ENCODE data around the gene CLMP.

Gene CLMP

DNA sequence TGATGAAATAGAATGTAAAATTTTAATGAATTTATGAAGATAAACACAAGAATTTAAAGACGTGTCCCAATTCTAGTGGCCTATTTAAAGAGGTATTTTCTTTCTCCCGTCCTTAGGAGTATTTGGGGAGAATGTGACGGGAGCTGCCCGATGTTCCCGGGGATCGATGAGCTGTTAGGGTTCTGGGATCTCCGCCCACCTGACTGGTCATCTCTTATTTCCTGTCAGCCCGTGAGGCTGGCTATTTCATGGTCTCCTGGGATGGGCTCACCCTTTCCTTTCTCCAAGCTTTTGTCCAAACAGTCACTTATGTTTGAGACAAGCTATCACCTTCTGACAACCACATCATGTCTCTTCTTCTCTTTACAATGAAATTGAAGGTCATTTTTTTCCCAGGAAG is 16.9 kb upstream of the CLMP start:
- ChIA-PET POLR2A (interaction anchor here (1.4 kb wide), 1 partner anchor 150 kb away, joined by 3 read pairs; the partner anchor contains the start of gene HSPA8), CTCF (interaction anchor here (0.6 to 0.9 kb wide), 3 partner anchors 27 to 69 kb away, joined by 3 read pairs; no protein-coding TSS in a partner anchor)
- H3K4me1 ChIP-seq (ENCODE audit: control insufficient read depth, insufficient read depth, low read length): peaks cover 4% of the 10 kb centered on the region
- H3K9me3 ChIP-seq (ENCODE audit: control insufficient read depth, insufficient read depth, low read depth, low read length): no peaks in the 10 kb centered on the region
- no peak overlapping the region for H3K4me3 ChIP-seq (ENCODE audit: low read depth, low read length)
- H3K27ac ChIP-seq (ENCODE audit: extremely low read depth, low read depth, low read length): no peak overlapping the region
- TF ChIP-seq, protein P1, sequence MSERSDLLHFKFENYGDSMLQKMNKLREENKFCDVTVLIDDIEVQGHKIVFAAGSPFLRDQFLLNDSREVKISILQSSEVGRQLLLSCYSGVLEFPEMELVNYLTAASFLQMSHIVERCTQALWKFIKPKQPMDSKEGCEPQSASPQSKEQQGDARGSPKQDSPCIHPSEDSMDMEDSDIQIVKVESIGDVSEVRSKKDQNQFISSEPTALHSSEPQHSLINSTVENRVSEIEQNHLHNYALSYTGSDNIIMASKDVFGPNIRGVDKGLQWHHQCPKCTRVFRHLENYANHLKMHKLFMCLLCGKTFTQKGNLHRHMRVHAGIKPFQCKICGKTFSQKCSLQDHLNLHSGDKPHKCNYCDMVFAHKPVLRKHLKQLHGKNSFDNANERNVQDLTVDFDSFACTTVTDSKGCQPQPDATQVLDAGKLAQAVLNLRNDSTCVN (tag by site-specific recombination; optimal IDR thresholded peaks at IDR 0.05): no peak
- no peak for TF ChIP-seq SALL2 (tag by site-specific recombination; IDR thresholded peaks at IDR 0.05; ENCODE audit: borderline replicate concordance)
- no peak for TF ChIP-seq ZFHX2 (tag by site-specific recombination; conservative IDR thresholded peaks at IDR 0.05)
- no peak for TF ChIP-seq ZNF132 (tag by site-specific recombination; IDR thresholded peaks at IDR 0.05; ENCODE audit: borderline replicate concordance)
- TF ChIP-seq, protein P2, sequence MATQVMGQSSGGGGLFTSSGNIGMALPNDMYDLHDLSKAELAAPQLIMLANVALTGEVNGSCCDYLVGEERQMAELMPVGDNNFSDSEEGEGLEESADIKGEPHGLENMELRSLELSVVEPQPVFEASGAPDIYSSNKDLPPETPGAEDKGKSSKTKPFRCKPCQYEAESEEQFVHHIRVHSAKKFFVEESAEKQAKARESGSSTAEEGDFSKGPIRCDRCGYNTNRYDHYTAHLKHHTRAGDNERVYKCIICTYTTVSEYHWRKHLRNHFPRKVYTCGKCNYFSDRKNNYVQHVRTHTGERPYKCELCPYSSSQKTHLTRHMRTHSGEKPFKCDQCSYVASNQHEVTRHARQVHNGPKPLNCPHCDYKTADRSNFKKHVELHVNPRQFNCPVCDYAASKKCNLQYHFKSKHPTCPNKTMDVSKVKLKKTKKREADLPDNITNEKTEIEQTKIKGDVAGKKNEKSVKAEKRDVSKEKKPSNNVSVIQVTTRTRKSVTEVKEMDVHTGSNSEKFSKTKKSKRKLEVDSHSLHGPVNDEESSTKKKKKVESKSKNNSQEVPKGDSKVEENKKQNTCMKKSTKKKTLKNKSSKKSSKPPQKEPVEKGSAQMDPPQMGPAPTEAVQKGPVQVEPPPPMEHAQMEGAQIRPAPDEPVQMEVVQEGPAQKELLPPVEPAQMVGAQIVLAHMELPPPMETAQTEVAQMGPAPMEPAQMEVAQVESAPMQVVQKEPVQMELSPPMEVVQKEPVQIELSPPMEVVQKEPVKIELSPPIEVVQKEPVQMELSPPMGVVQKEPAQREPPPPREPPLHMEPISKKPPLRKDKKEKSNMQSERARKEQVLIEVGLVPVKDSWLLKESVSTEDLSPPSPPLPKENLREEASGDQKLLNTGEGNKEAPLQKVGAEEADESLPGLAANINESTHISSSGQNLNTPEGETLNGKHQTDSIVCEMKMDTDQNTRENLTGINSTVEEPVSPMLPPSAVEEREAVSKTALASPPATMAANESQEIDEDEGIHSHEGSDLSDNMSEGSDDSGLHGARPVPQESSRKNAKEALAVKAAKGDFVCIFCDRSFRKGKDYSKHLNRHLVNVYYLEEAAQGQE (tag by site-specific recombination; IDR thresholded peaks at IDR 0.05): no peak
- TF ChIP-seq ZNF221 (tag by site-specific recombination; IDR thresholded peaks at IDR 0.05; ENCODE audit: borderline replicate concordance): no peak
- no peak for TF ChIP-seq ZNF140 (tag by site-specific recombination; IDR thresholded peaks at IDR 0.05)
- H3K36me3 ChIP-seq (ENCODE audit: control insufficient read depth in 2 of 2, insufficient read depth in 1 of 2, low read length in 2 of 2): no peaks in the 10 kb centered on the region

DNA sequence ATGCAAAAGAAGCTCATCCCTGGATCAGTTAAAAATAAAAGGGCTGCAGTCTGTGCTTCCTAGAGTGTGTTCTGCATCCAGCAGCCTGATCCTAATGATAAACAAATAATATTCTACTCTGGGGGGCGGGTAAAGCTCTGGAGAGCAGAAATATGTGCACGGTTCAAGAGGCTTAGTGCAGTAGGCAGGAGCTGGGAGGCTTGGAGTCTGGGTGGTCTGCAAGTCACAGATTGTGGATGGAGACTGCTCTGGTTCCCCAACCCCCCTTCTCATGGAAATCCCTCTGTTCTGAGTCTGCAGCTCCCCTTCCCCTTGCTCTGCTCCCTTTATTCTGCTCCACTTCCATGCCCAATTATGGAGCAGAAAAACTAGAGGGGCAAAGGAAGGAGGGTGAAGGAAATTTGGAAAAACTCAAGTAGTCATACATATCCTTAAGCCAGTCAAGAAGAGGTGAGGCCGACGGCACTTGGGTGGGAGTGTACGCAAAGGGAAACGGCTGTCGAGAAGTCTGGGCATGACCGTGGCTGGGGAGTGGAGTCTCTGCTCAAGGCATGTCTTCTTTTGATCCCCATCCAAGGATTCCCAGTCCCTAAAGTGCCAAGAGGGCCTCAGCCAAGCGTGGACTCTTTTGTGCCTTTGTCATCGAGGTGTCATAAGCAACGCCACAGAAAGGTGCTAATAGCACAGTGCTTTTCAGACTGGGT is 16.3 kb upstream of the CLMP start:
- Histone ChIP-seq H3K4me3 (ENCODE audit: low read depth, low read length) (no peak overlapping the region), H3K4me1 (ENCODE audit: control insufficient read depth, insufficient read depth, low read length) (peaks cover 4% of the 10 kb centered on the region), H3K27ac (ENCODE audit: extremely low read depth, low read depth, low read length) (no peak overlapping the region), H3K36me3 (ENCODE audit: control insufficient read depth in 2 of 2, insufficient read depth in 1 of 2, low read length in 2 of 2) (no peaks in the 10 kb centered on the region), H3K9me3 (ENCODE audit: control insufficient read depth, insufficient read depth, low read depth, low read length) (no peaks in the 10 kb centered on the region)
- POLR2A ChIA-PET: no interaction called here
- CTCF ChIA-PET: interaction anchor here (0.7 to 1.6 kb wide), 4 partner anchors 33 to 108 kb away, joined by 3 to 5 read pairs (median 4); no protein-coding TSS in a partner anchor
- no peak for TF ChIP-seq ZNF660 (tag by site-specific recombination; IDR thresholded peaks at IDR 0.05)
- TF ChIP-seq ZNF292 (tag by site-specific recombination; IDR thresholded peaks at IDR 0.05; ENCODE audit: borderline replicate concordance, low read depth): no peak
- no peak for TF ChIP-seq ZNF426 (tag by site-specific recombination; IDR thresholded peaks at IDR 0.05)

DNA sequence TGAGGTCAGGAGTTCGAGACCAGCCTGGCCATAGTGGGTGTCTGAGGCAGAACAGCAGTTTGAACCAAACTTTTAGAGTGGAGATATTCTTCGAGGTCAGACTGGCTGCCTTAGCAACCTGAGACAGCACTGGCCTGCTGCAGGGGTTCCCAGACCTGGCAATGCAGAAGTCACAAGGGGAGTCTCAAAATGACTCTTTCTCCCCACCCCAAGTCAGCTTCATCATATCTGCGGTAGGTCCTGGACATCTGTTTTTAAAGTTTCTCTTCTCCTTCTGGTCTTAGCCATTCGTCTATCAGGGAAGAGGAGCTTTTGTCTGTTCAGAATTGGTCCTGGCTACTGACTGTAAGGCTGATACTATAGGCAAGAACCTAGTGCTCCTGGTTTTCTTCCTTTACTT is 14.5 kb upstream of the CLMP start:
- POLR2A ChIA-PET: no interaction called here
- peaks cover 4% of the 10 kb centered on the region for H3K4me1 ChIP-seq (ENCODE audit: control insufficient read depth, insufficient read depth, low read length)
- no peak overlapping the region for H3K4me3 ChIP-seq (ENCODE audit: low read depth, low read length)
- TF ChIP-seq GLI2 (tag by site-specific recombination; IDR thresholded peaks at IDR 0.05; ENCODE audit: borderline replicate concordance, low read depth): no peak
- TF ChIP-seq ZNF560 (tag by site-specific recombination; IDR thresholded peaks at IDR 0.05; ENCODE audit: borderline replicate concordance): no peak
- no peak for TF ChIP-seq GLI4 (tag by site-specific recombination; IDR thresholded peaks at IDR 0.05)
- TF ChIP-seq ZBTB8A (tag by site-specific recombination; IDR thresholded peaks at IDR 0.05): no peak
- no peak for TF ChIP-seq ZNF302 (tag by site-specific recombination; IDR thresholded peaks at IDR 0.05; ENCODE audit: low read depth)
- no peak for TF ChIP-seq ZSCAN16 (tag by site-specific recombination; IDR thresholded peaks at IDR 0.05)
- no peak for TF ChIP-seq MEIS1 (CRISPR knock-in tag; IDR thresholded peaks at IDR 0.05; ENCODE audit: borderline replicate concordance)
- TF ChIP-seq ZNF140 (tag by site-specific recombination; IDR thresholded peaks at IDR 0.05): no peak
- TF ChIP-seq, protein P3, sequence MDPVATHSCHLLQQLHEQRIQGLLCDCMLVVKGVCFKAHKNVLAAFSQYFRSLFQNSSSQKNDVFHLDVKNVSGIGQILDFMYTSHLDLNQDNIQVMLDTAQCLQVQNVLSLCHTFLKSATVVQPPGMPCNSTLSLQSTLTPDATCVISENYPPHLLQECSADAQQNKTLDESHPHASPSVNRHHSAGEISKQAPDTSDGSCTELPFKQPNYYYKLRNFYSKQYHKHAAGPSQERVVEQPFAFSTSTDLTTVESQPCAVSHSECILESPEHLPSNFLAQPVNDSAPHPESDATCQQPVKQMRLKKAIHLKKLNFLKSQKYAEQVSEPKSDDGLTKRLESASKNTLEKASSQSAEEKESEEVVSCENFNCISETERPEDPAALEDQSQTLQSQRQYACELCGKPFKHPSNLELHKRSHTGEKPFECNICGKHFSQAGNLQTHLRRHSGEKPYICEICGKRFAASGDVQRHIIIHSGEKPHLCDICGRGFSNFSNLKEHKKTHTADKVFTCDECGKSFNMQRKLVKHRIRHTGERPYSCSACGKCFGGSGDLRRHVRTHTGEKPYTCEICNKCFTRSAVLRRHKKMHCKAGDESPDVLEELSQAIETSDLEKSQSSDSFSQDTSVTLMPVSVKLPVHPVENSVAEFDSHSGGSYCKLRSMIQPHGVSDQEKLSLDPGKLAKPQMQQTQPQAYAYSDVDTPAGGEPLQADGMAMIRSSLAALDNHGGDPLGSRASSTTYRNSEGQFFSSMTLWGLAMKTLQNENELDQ (tag by site-specific recombination; IDR thresholded peaks at IDR 0.05; ENCODE audit: low read depth): no peak
- TF ChIP-seq, protein P4, sequence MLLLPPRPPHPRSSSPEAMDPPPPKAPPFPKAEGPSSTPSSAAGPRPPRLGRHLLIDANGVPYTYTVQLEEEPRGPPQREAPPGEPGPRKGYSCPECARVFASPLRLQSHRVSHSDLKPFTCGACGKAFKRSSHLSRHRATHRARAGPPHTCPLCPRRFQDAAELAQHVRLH (tag by site-specific recombination; IDR thresholded peaks at IDR 0.05): no peak
- no peak for TF ChIP-seq MYNN (tag by site-specific recombination; IDR thresholded peaks at IDR 0.05; ENCODE audit: borderline replicate concordance)
- TF ChIP-seq ZNF426 (tag by site-specific recombination; IDR thresholded peaks at IDR 0.05): no peak
- no peak for TF ChIP-seq ZNF211 (tag by site-specific recombination; IDR thresholded peaks at IDR 0.05; ENCODE audit: low read depth)
- H3K36me3 ChIP-seq (ENCODE audit: control insufficient read depth in 2 of 2, insufficient read depth in 1 of 2, low read length in 2 of 2): no peaks in the 10 kb centered on the region
- no peak overlapping the region for H3K27ac ChIP-seq (ENCODE audit: extremely low read depth, low read depth, low read length)
- no peaks in the 10 kb centered on the region for H3K9me3 ChIP-seq (ENCODE audit: control insufficient read depth, insufficient read depth, low read depth, low read length)
- CTCF ChIA-PET: interaction anchor here (0.6 to 1.7 kb wide), 2 partner anchors 18 to 26 kb away, joined by 3 to 7 read pairs; no protein-coding TSS in a partner anchor
